Cardiac muscle cell (in vitro differentiated cells and primary cell): ENCODE data around the gene CIAO2B. TPM values are rescaled to one million over a fixed set of nuclear protein-coding genes. Genes with fewer than 3 reads are reported as not detected.

ENCODE experiments used
- DNase-seq, 2 donors: peaks; one replicate each; pipeline versions ENCODE4 v3.0.0 to v3.0.0-alpha.2; 2010 to 2017; ENCODE audit warnings: low read depth in 1 of 2, low spot score in 1 of 2
- H3K27ac ChIP-seq: fragments of 200-600 bp; sonication (generic); 2 replicates; pipeline ENCODE4 v1.5.1; 2016
- H3K27me3 ChIP-seq: fragments of 200-600 bp; sonication (generic); 2 replicates; pipeline ENCODE4 v1.6.0; 2016; ENCODE audit warnings: control low read depth
- H3K36me3 ChIP-seq: fragments of 200-600 bp; sonication (generic); 2 replicates; pipeline ENCODE4 v1.5.1; 2016; ENCODE audit warnings: control low read depth
- H3K4me1 ChIP-seq: fragments of 200-600 bp; sonication (generic); 2 replicates; pipeline ENCODE4 v1.8.1; 2017; ENCODE audit warnings: low read depth, mild to moderate bottlenecking, mixed run types
- H3K4me3 ChIP-seq: fragments of 200-600 bp; sonication (generic); 2 replicates; pipeline ENCODE4 v1.5.1; 2016; ENCODE audit warnings: mild to moderate bottlenecking
- H3K9me3 ChIP-seq: fragments of 200-600 bp; sonication (generic); 2 replicates; pipeline ENCODE4 v1.5.1; 2017; ENCODE audit warnings: low read depth, mild to moderate bottlenecking, control low read depth
- CTCF ChIP-seq: IDR thresholded peaks from 2 replicates; pipeline ENCODE4 v1.5.1; 2012; ENCODE audit warnings: low read depth, mild to moderate bottlenecking, low read length
- polyA plus RNA-seq: library from polyadenylated mRNA; unstranded; fragments of >200 nt; fragmentation: Nextera tagmentation; extraction: Ambion mirVana; gene quantifications from 2 replicates; pipeline ENCODE4 v1.2.1, GENCODE V29; 2016
- total RNA-seq: library from RNA; depleted of rRNA; stranded (reverse); fragments of >200 nt; gene quantifications from 2 replicates; pipeline ENCODE4 v1.2.3, GENCODE V29; 2016

CIAO2B gene
- total and polyA plus RNA-seq, 2 experiments from 2014 or later = 151 to 194 TPM

GRCh38 chr16:66888647-66889615 lies 45.3 kb downstream of the CIAO2B start:
- peaks cover 7% of the 10 kb centered on the region for H3K36me3 ChIP-seq
- no peak for TF ChIP-seq CTCF
- no peak for DNase-seq

GRCh38 chr16:66886914-66887313 lies 47.3 kb downstream of the CIAO2B start:
- Histone ChIP-seq H3K9me3 (no peaks in the 10 kb centered on the region), H3K4me1 (peaks cover 5% of the 10 kb centered on the region), H3K4me3 (no peak overlapping the region), H3K27ac (no peak overlapping the region), H3K36me3 (peaks cover 7% of the 10 kb centered on the region), H3K27me3 (no peaks in the 10 kb centered on the region)
- peak in 1 of 2 donors; percentile 53 for DNase-seq
- no peak for TF ChIP-seq CTCF

More at GRCh38 chr16:66888647-66889615, 45.3 kb downstream of the CIAO2B start:
- peaks cover 5% of the 10 kb centered on the region for H3K4me1 ChIP-seq
- H3K27me3 ChIP-seq = no peaks in the 10 kb centered on the region
- no peaks in the 10 kb centered on the region for H3K9me3 ChIP-seq
- H3K4me3 ChIP-seq = no peak overlapping the region
- H3K27ac ChIP-seq = no peak overlapping the region

- TF ChIP-seq CTCF = no peak
- no peaks in the 10 kb centered on the region for H3K27me3 ChIP-seq
- peaks cover 5% of the 10 kb centered on the region for H3K4me1 ChIP-seq
- H3K36me3 ChIP-seq = peaks cover 7% of the 10 kb centered on the region
- H3K4me3 ChIP-seq = no peak overlapping the region
- no peaks in the 10 kb centered on the region for H3K9me3 ChIP-seq
- no peak overlapping the region for H3K27ac ChIP-seq
- no peak for DNase-seq
Measured at GRCh38 chr16:66886321-66886720, 47.9 kb downstream of the CIAO2B start.

- peaks cover 5% of the 10 kb centered on the region for H3K4me1 ChIP-seq
- peaks cover 7% of the 10 kb centered on the region for H3K36me3 ChIP-seq
- H3K27ac ChIP-seq = no peak overlapping the region
- DNase-seq = no peak
- no peak overlapping the region for H3K4me3 ChIP-seq
- H3K9me3 ChIP-seq = no peaks in the 10 kb centered on the region
- no peaks in the 10 kb centered on the region for H3K27me3 ChIP-seq
- no peak for TF ChIP-seq CTCF
Measured at GRCh38 chr16:66885491-66885890, 48.7 kb downstream of the CIAO2B start.

GRCh38 chr16:66882702-66883101 lies 51.5 kb downstream of the CIAO2B start:
- no peak for DNase-seq

More at GRCh38 chr16:66882702-66883101, 51.5 kb downstream of the CIAO2B start:
- no peaks in the 10 kb centered on the region for H3K4me1 ChIP-seq
- no peak overlapping the region for H3K4me3 ChIP-seq
- H3K36me3 ChIP-seq = peaks cover 7% of the 10 kb centered on the region
- H3K27me3 ChIP-seq = no peaks in the 10 kb centered on the region
- TF ChIP-seq CTCF = no peak
- no peaks in the 10 kb centered on the region for H3K9me3 ChIP-seq
- no peak overlapping the region for H3K27ac ChIP-seq

Other genes with a start within 250 kb of the CIAO2B start
- 42.3 and 61.6 TPM in 2 replicates for gene CMTM4, start 237.7 kb downstream of the CIAO2B start, total RNA-seq
- 19.7 and 22.8 TPM in 2 replicates for gene CMTM4, start 237.7 kb downstream of the CIAO2B start, polyA plus RNA-seq
- 54.5 and 58.6 TPM in 2 replicates for gene DYNC1LI2, start 182.8 kb downstream of the CIAO2B start, total RNA-seq
- 76.0 and 89.6 TPM in 2 replicates for gene DYNC1LI2, start 182.8 kb downstream of the CIAO2B start, polyA plus RNA-seq
- gene TERB1, start 132.8 kb downstream of the CIAO2B start, total RNA-seq = not detected in 2 replicates
- gene TERB1, start 132.8 kb downstream of the CIAO2B start, polyA plus RNA-seq = not detected in 2 replicates
- gene NAE1, start 103.4 kb downstream of the CIAO2B start, total RNA-seq = 39.5 and 45.2 TPM in 2 replicates
- 97.8 and 114 TPM in 2 replicates for gene NAE1, start 103.4 kb downstream of the CIAO2B start, polyA plus RNA-seq
- 0.27 and 1.0 TPM in 2 replicates for gene CA7, start 90.0 kb downstream of the CIAO2B start, total RNA-seq
- gene CA7, start 90.0 kb downstream of the CIAO2B start, polyA plus RNA-seq = 0.46 and 1.2 TPM in 2 replicates
- gene PDP2, start 53.9 kb downstream of the CIAO2B start, total RNA-seq = 6.0 and 19.4 TPM in 2 replicates
- 4.1 and 7.4 TPM in 2 replicates for gene PDP2, start 53.9 kb downstream of the CIAO2B start, polyA plus RNA-seq
- gene CDH16, start 15.5 kb downstream of the CIAO2B start, total RNA-seq = 0.07 and 4.4 TPM in 2 replicates
- gene CDH16, start 15.5 kb downstream of the CIAO2B start, polyA plus RNA-seq = not detected in 2 replicates
- 51.6 and 246 TPM in 2 replicates for gene RRAD, start 8.9 kb downstream of the CIAO2B start, total RNA-seq
- 73.8 and 318 TPM in 2 replicates for gene RRAD, start 8.9 kb downstream of the CIAO2B start, polyA plus RNA-seq
- gene CES2, start 1.1 kb upstream of the CIAO2B start, total RNA-seq = 67.9 and 84.2 TPM in 2 replicates
- 69.1 and 94.3 TPM in 2 replicates for gene CES2, start 1.1 kb upstream of the CIAO2B start, polyA plus RNA-seq
- gene CES3, start 26.9 kb upstream of the CIAO2B start, total RNA-seq = 6.2 and 12.8 TPM in 2 replicates
- 4.7 and 6.4 TPM in 2 replicates for gene CES3, start 26.9 kb upstream of the CIAO2B start, polyA plus RNA-seq
- gene CES4A, start 54.2 kb upstream of the CIAO2B start, total RNA-seq = 12.4 and 15.7 TPM in 2 replicates
- gene CES4A, start 54.2 kb upstream of the CIAO2B start, polyA plus RNA-seq = 14.7 and 19.9 TPM in 2 replicates
- gene CBFB, start 94.7 kb upstream of the CIAO2B start, total RNA-seq = 94.8 and 197 TPM in 2 replicates
- 66.3 and 78.5 TPM in 2 replicates for gene CBFB, start 94.7 kb upstream of the CIAO2B start, polyA plus RNA-seq
- 10.3 and 10.8 TPM in 2 replicates for gene PHAF1, start 175.5 kb upstream of the CIAO2B start, total RNA-seq
- gene PHAF1, start 175.5 kb upstream of the CIAO2B start, polyA plus RNA-seq = 18.1 and 18.4 TPM in 2 replicates
- gene B3GNT9, start 216.6 kb upstream of the CIAO2B start, total RNA-seq = 28.0 and 34.7 TPM in 2 replicates
- 18.0 and 30.4 TPM in 2 replicates for gene B3GNT9, start 216.6 kb upstream of the CIAO2B start, polyA plus RNA-seq
- gene TRADD, start 225.5 kb upstream of the CIAO2B start, total RNA-seq = 5.4 and 12.2 TPM in 2 replicates
- 6.7 and 11.9 TPM in 2 replicates for gene TRADD, start 225.5 kb upstream of the CIAO2B start, polyA plus RNA-seq
- 8.7 and 9.0 TPM in 2 replicates for gene FBXL8, start 225.6 kb upstream of the CIAO2B start, total RNA-seq
- 6.8 and 9.3 TPM in 2 replicates for gene FBXL8, start 225.6 kb upstream of the CIAO2B start, polyA plus RNA-seq
- 0.63 and 7.9 TPM in 2 replicates for gene HSF4, start 230.3 kb upstream of the CIAO2B start, total RNA-seq
- 1.7 and 2.6 TPM in 2 replicates for gene HSF4, start 230.3 kb upstream of the CIAO2B start, polyA plus RNA-seq
- gene NOL3, start 236.1 kb upstream of the CIAO2B start, total RNA-seq = 33.7 and 40.6 TPM in 2 replicates
- 19.4 and 31.1 TPM in 2 replicates for gene NOL3, start 236.1 kb upstream of the CIAO2B start, polyA plus RNA-seq
- 57.8 and 78.1 TPM in 2 replicates for gene MATCAP1, start 249.6 kb upstream of the CIAO2B start, total RNA-seq
- 47.8 and 53.7 TPM in 2 replicates for gene MATCAP1, start 249.6 kb upstream of the CIAO2B start, polyA plus RNA-seq